22Rv1 (cell line): ENCODE data around the gene SS18L1.

Experiments
- CTCF ChIP-seq: fragments of 450-650 bp; IDR thresholded peaks from 2 replicates; pipeline ENCODE4 v1.5.1; 2017; ENCODE audit warnings: mild to moderate bottlenecking
- ZFX ChIP-seq: fragments of 450-650 bp; IDR thresholded peaks from 2 replicates; pipeline ENCODE4 v1.6.1; 2017; ENCODE audit warnings: antibody characterized with exemption, borderline replicate concordance

GRCh38 chr20:62190639-62191411 lies 47.3 kb downstream of the SS18L1 start:
- no peak for TF ChIP-seq CTCF
- no peak for TF ChIP-seq ZFX
